Ovary (tissue), 9 donors: Measurements from ENCODE around the gene ZFYVE9. TPM values are rescaled to one million over a fixed set of nuclear protein-coding genes. Genes with fewer than 3 reads are reported as not detected.

Source experiments
- DNase-seq, 5 donors: peaks; one replicate each; pipeline ENCODE4 v3.0.0-alpha.2; 2019 to 2020
- H3K27ac ChIP-seq, 2 donors: fragments of 200-600 bp; one replicate each; pipeline versions ENCODE4 v1.5.1 to v1.8.0; 2019 to 2022
- H3K27me3 ChIP-seq: fragments of 200-600 bp; one replicate; pipeline ENCODE4 v1.8.0; 2022
- H3K36me3 ChIP-seq: fragments of 200-600 bp; sonication (generic); one replicate; pipeline ENCODE4 v1.5.1; 2019
- H3K4me1 ChIP-seq: one replicate; pipeline ENCODE4 v1.8.1; 2013; ENCODE audit warnings: mild to moderate bottlenecking, moderate library complexity; ENCODE audit not compliant: insufficient read depth
- H3K4me3 ChIP-seq: fragments of 200-600 bp; sonication (generic); one replicate; pipeline ENCODE4 v1.5.1; 2017
- H3K9me3 ChIP-seq, 2 donors: fragments of 200-600 bp in 1 of 2; sonication (generic) in 1 of 2; one replicate each; pipeline versions ENCODE4 v1.5.1 to v1.8.1; 2013 to 2019; ENCODE audit warnings: mild to moderate bottlenecking in 1 of 2, moderate library complexity in 1 of 2
- CTCF ChIP-seq, 3 donors: fragments of 450-650 bp in 2 of 3; fragments of 200-600 bp in 1 of 3; IDR thresholded peaks; one replicate each; pipeline versions ENCODE4 v1.5.1 to v1.8.0; 2016 to 2022; ENCODE audit warnings: antibody characterized with exemption in 3 of 3, mild to moderate bottlenecking in 1 of 3
- EP300 ChIP-seq: sonication (generic); formaldehyde crosslinking; IDR thresholded peaks from one replicate; pipeline ENCODE4 v1.6.1; 2017; ENCODE audit warnings: antibody characterized with exemption
- POLR2A ChIP-seq: fragments of 450-650 bp; IDR thresholded peaks from one replicate; pipeline ENCODE4 v1.6.1; 2017; ENCODE audit warnings: antibody characterized with exemption, mild to moderate bottlenecking, moderate library complexity
- WGBS, 3 donors: extraction: QIAGEN DNeasy Blood & Tissue Kit in 1 of 3; methylation state at CpG; one replicate each; pipeline versions ENCODE4 v1.1.5 to v1.1.7; 2013 to 2017; 5-methylcytosine and 5-hydroxymethylcytosine counted together
- intact Hi-C, 4 donors: fragments of 100-400 bp; cut with DNase I; formaldehyde crosslinking; loops; one replicate each; pipeline versions ENCODE4 v1.11.0 to v1.15.1; 2022 to 2023
- polyA plus RNA-seq, 2 donors: library from polyadenylated mRNA; stranded (reverse); fragments of 200-250 nt in 1 of 2; fragments of 350-450 nt in 1 of 2; fragmentation: Illumina TruSeq in 1 of 2; extraction: RNeasy Lipid Tissue Mini Kit (QIAGEN cat#74804) in 1 of 2; gene quantifications; one replicate each; pipeline ENCODE4 v1.2.3, GENCODE V29; 2013 to 2014
- total RNA-seq, 7 donors: library from RNA; depleted of rRNA in 2 of 7; stranded (reverse); fragments of >200 nt in 2 of 7; fragmentation: NEBNext Ultra II Directional in 3 of 7; extraction: Animal tissue kit (Norgen Biotek cat#: 25700) in 3 of 7; gene quantifications; one replicate each; pipeline versions ENCODE4 v1.1.0 to v1.2.4, GENCODE V29; 2016 to 2023
- donor health status: DM: no; HTN: no; CAD: no; lungs with moderate emphysema.
- donor health status: DM: no; HTN: no; CAD: no.
- donor health status: Bipolar disorder and iron deficiency.
- donor health status: DM: yes; HTN: yes; CAD: no.
- donor health status: DM: no; HTN: no; CAD: no.
- donor health status: DM: yes; HTN: yes; CAD: no.

The ZFYVE9 gene
- total and polyA plus RNA-seq, 9 donors = 12.9 to 40.8 (median 33.4) TPM

GRCh38 chr1:52150946-52151345, 9.1 kb downstream of the ZFYVE9 start:
- H3K4me1 ChIP-seq = peaks cover 7% of the 10 kb centered on the region
- intact Hi-C loops = no loop called here
- TF ChIP-seq EP300 (no peak), CTCF (IDR thresholded peaks at IDR 0.05) (no peak), POLR2A (no peak)

GRCh38 chr1:52152572-52152971, 10.7 kb downstream of the ZFYVE9 start:
- no peak for DNase-seq
- TF ChIP-seq POLR2A (no peak), EP300 (no peak), CTCF (IDR thresholded peaks at IDR 0.05) (no peak)
- 87 to 92% (median 90%) methylated on average over 2 of the region's 2 CpGs for WGBS, 3 donors
- H3K27ac ChIP-seq = no peak overlapping the region
- H3K36me3 ChIP-seq = no peaks in the 10 kb centered on the region
- intact Hi-C loops = no loop called here
- H3K4me1 ChIP-seq = peaks cover 7% of the 10 kb centered on the region
- H3K27me3 ChIP-seq = no peaks in the 10 kb centered on the region
- no peak overlapping the region for H3K4me3 ChIP-seq
- H3K9me3 ChIP-seq = no peaks in the 10 kb centered on the region

More at GRCh38 chr1:52150946-52151345, 9.1 kb downstream of the ZFYVE9 start:
- WGBS, 3 donors = 8 to 12% (median 11%) methylated on average over 1 of the region's 1 CpG
- Histone ChIP-seq H3K27me3 (no peaks in the 10 kb centered on the region), H3K9me3 (no peaks in the 10 kb centered on the region), H3K27ac (no peak overlapping the region), H3K36me3 (no peaks in the 10 kb centered on the region), H3K4me3 (no peak overlapping the region)
- no peak for DNase-seq

GRCh38 chr1:52153010-52153409, 11.1 kb downstream of the ZFYVE9 start:
- DNase-seq = no peak
- Histone ChIP-seq H3K4me3 (no peak overlapping the region), H3K4me1 (peaks cover 7% of the 10 kb centered on the region), H3K9me3 (no peaks in the 10 kb centered on the region), H3K36me3 (no peaks in the 10 kb centered on the region), H3K27me3 (no peaks in the 10 kb centered on the region), H3K27ac (no peak overlapping the region)
- TF ChIP-seq POLR2A = no peak
- no peak for TF ChIP-seq EP300
- TF ChIP-seq CTCF (IDR thresholded peaks at IDR 0.05) = no peak
- intact Hi-C loops = no loop called here

- H3K4me1 ChIP-seq = peaks cover 5% of the 10 kb centered on the region
- H3K36me3 ChIP-seq = no peaks in the 10 kb centered on the region
- intact Hi-C loops = no loop called here
- H3K4me3 ChIP-seq = no peak overlapping the region
- TF ChIP-seq CTCF (IDR thresholded peaks at IDR 0.05) = no peak
- TF ChIP-seq POLR2A = no peak
- TF ChIP-seq EP300 = no peak
- DNase-seq = no peak
- no peak overlapping the region for H3K27ac ChIP-seq
- no peaks in the 10 kb centered on the region for H3K9me3 ChIP-seq
- H3K27me3 ChIP-seq = no peaks in the 10 kb centered on the region
These were observed 12.0 kb downstream of the ZFYVE9 start for GRCh38 chr1:52153898-52154297.

- H3K27me3 ChIP-seq = no peaks in the 10 kb centered on the region
- H3K4me1 ChIP-seq = peaks cover 3% of the 10 kb centered on the region
- H3K9me3 ChIP-seq = no peaks in the 10 kb centered on the region
- H3K27ac ChIP-seq = no peak overlapping the region
- no peaks in the 10 kb centered on the region for H3K36me3 ChIP-seq
- DNase-seq = no peak
- no peak overlapping the region for H3K4me3 ChIP-seq
- WGBS, 3 donors = 62 to 63% (median 62%) methylated on average over 3 of the region's 3 CpGs
- no peak for TF ChIP-seq POLR2A
- TF ChIP-seq EP300 = no peak
- no peak for TF ChIP-seq CTCF (IDR thresholded peaks at IDR 0.05)
- intact Hi-C loops = no loop called here
These were observed 14.6 kb downstream of the ZFYVE9 start for GRCh38 chr1:52156460-52156859.
